DND-41 (cell line): ENCODE data around the gene FLACC1.

Experiments used
- ATAC-seq: fragments of 200-7000 bp; cut with Tn5 transposase; 3 replicates; pipeline ENCODE4 v1.9.1; 2021; ENCODE audit warnings: low read depth; ENCODE audit not compliant: insufficient read depth
- DNase-seq: peaks from one replicate; pipeline ENCODE4 v3.0.0-alpha.2; 2020
- H2AFZ ChIP-seq: 2 replicates; pipeline ENCODE4 v1.6.0; 2012; ENCODE audit warnings: low read depth, low read length
- H3K27ac ChIP-seq: 2 replicates; pipeline ENCODE4 v1.5.1; 2012; ENCODE audit warnings: low read length, inconsistent platforms
- H3K27me3 ChIP-seq: fragments of 200-600 bp; sonication (generic); 2 replicates; pipeline ENCODE4 v1.6.0; 2012; ENCODE audit warnings: low read length, mild to moderate bottlenecking, inconsistent platforms; ENCODE audit not compliant: insufficient read depth, poor library complexity
- H3K36me3 ChIP-seq: 2 replicates; pipeline ENCODE4 v1.5.1; 2012; ENCODE audit warnings: low read length, inconsistent platforms; ENCODE audit not compliant: insufficient read depth
- H3K4me1 ChIP-seq: 2 replicates; pipeline ENCODE4 v1.5.1; 2012; ENCODE audit warnings: mild to moderate bottlenecking, low read length; ENCODE audit not compliant: insufficient read depth
- H3K4me2 ChIP-seq: 2 replicates; pipeline ENCODE4 v1.6.0; 2012; ENCODE audit warnings: mild to moderate bottlenecking, moderate library complexity, low read length, inconsistent platforms; ENCODE audit not compliant: insufficient read depth
- H3K4me3 ChIP-seq, 2 experiments: fragments of 200-600 bp in 1 of 2; shearing (Covaris generic) in 1 of 2; 2 replicates each; pipeline ENCODE4 v1.5.1; 2012 to 2016; ENCODE audit warnings: inconsistent platforms in 2 of 2, low read length in 2 of 2, mild to moderate bottlenecking in 2 of 2, low read depth in 1 of 2, moderate library complexity in 1 of 2
- H3K79me2 ChIP-seq: 2 replicates; pipeline ENCODE4 v1.6.0; 2012; ENCODE audit warnings: low read length, inconsistent platforms; ENCODE audit not compliant: insufficient read depth
- H3K9ac ChIP-seq: 2 replicates; pipeline ENCODE4 v1.6.0; 2012; ENCODE audit warnings: low read depth, mild to moderate bottlenecking, inconsistent platforms, low read length, moderate library complexity
- H3K9me3 ChIP-seq: 2 replicates; pipeline ENCODE4 v1.5.1; 2012; ENCODE audit warnings: low read length, moderate library complexity, mild to moderate bottlenecking, inconsistent platforms; ENCODE audit not compliant: insufficient read depth, severe bottlenecking
- H4K20me1 ChIP-seq: 2 replicates; pipeline ENCODE4 v1.6.0; 2012; ENCODE audit warnings: low read length; ENCODE audit not compliant: insufficient read depth
- CTCF ChIP-seq: IDR thresholded peaks from 2 replicates; pipeline ENCODE4 v1.5.1; 2012; ENCODE audit warnings: borderline replicate concordance, low read length, moderate library complexity, mild to moderate bottlenecking; ENCODE audit not compliant: poor library complexity, severe bottlenecking; ENCODE audit errors: extremely low read depth
- EZH2 ChIP-seq: IDR thresholded peaks from 3 replicates; pipeline ENCODE4 v1.6.1; 2012; ENCODE audit warnings: borderline replicate concordance, low read depth, mild to moderate bottlenecking, moderate library complexity, low read length, inconsistent platforms; ENCODE audit not compliant: severe bottlenecking

Gene FLACC1

GRCh38 chr2:201271917-201272316 is 85.2 kb downstream of the FLACC1 start:
- H3K4me3 ChIP-seq = no peak overlapping the region
- TF ChIP-seq CTCF (no peak), EZH2 (no peak)
- no peaks in the 10 kb centered on the region for H3K27me3 ChIP-seq
- no peak overlapping the region for H3K9ac ChIP-seq
- H3K4me2 ChIP-seq = no peak overlapping the region
- peak overlapping the region; percentile 38 for H3K27ac ChIP-seq
- peaks cover 98% of the 10 kb centered on the region for H3K36me3 ChIP-seq
- no peaks in the 10 kb centered on the region for H3K9me3 ChIP-seq
- H4K20me1 ChIP-seq = peaks cover 37% of the 10 kb centered on the region
- peaks cover 3% of the 10 kb centered on the region; the same call in 1 of the 2 replicates for H3K4me1 ChIP-seq
- ATAC-seq (no peak), DNase-seq (no peak)
- H2AFZ ChIP-seq = no peak overlapping the region
- H3K79me2 ChIP-seq = peaks cover 66% of the 10 kb centered on the region

- Histone ChIP-seq H2AFZ (no peak overlapping the region), H3K4me1 (peaks cover 6% of the 10 kb centered on the region; the same call in 1 of the 2 replicates), H3K4me2 (no peak overlapping the region), H4K20me1 (peaks cover 50% of the 10 kb centered on the region), H3K27ac (peak overlapping the region; percentile 38; the same call in 1 of the 2 replicates), H3K9ac (no peak overlapping the region), H3K36me3 (peaks cover 96% of the 10 kb centered on the region), H3K79me2 (peaks cover 80% of the 10 kb centered on the region), H3K4me3 (no peak overlapping the region), H3K9me3 (no peaks in the 10 kb centered on the region), H3K27me3 (no peaks in the 10 kb centered on the region)
- DNase-seq (no peak), ATAC-seq (peak; percentile 34; the same call in 2 of the 3 replicates)
- TF ChIP-seq CTCF = peak; percentile 10
- no peak for TF ChIP-seq EZH2
Measured at GRCh38 chr2:201270293-201271001, 86.7 kb downstream of the FLACC1 start.

- H3K9ac ChIP-seq = no peak overlapping the region
- TF ChIP-seq CTCF = no peak
- TF ChIP-seq EZH2 = no peak
- H3K27ac ChIP-seq = no peak overlapping the region
- no peak overlapping the region for H3K4me2 ChIP-seq
- peaks cover 91% of the 10 kb centered on the region for H3K36me3 ChIP-seq
- H3K4me3 ChIP-seq = no peak overlapping the region
- no peak overlapping the region for H2AFZ ChIP-seq
- peaks cover 53% of the 10 kb centered on the region for H4K20me1 ChIP-seq
- peaks cover 13% of the 10 kb centered on the region for H3K4me1 ChIP-seq
- no peaks in the 10 kb centered on the region for H3K9me3 ChIP-seq
- peaks cover 84% of the 10 kb centered on the region for H3K79me2 ChIP-seq
- no peaks in the 10 kb centered on the region for H3K27me3 ChIP-seq
- DNase-seq (no peak), ATAC-seq (no peak)
Measured at GRCh38 chr2:201269764-201270163, 87.4 kb downstream of the FLACC1 start.
